Prostate gland (tissue), 2 donors: ENCODE data around the gene VKORC1. TPM values are rescaled to one million over a fixed set of nuclear protein-coding genes. Genes with fewer than 3 reads are reported as not detected.
"Not testable (repeated sequence)": the region's sequence is repeated elsewhere in the genome, so short reads cannot be mapped to it uniquely, and the experiment has no call there.

Source experiments
- DNase-seq: peaks from one replicate; pipeline ENCODE4 v3.0.0-alpha.2; 2019; ENCODE audit warnings: low spot score
- H3K27ac ChIP-seq, 2 donors: fragments of 200-600 bp; sonication (generic); 2 replicates each; pipeline ENCODE4 v1.5.1; 2017 to 2019
- H3K27me3 ChIP-seq: fragments of 200-600 bp; sonication (generic); replicated peaks from 2 replicates; pipeline ENCODE4 v1.5.1; 2019; ENCODE audit not compliant: insufficient read depth
- H3K36me3 ChIP-seq, 2 donors: fragments of 200-600 bp; sonication (generic); 1 replicate in 1 of 2; 2 replicates in 1 of 2; pipeline versions ENCODE4 v1.5.1 to v1.8.1; 2017 to 2019
- H3K4me1 ChIP-seq: fragments of 200-600 bp; sonication (generic); replicated peaks from 2 replicates; pipeline ENCODE4 v1.5.1; 2019
- H3K4me3 ChIP-seq, 2 donors: fragments of 200-600 bp; sonication (generic); 2 replicates each; pipeline ENCODE4 v1.5.1; 2017 to 2019
- H3K9me3 ChIP-seq: fragments of 200-600 bp; sonication (generic); 2 replicates; pipeline ENCODE4 v1.5.1; 2017
- CTCF ChIP-seq, 4 experiments: fragments of 200-600 bp in 2 of 4; fragments of 450-650 bp in 2 of 4; sonication (generic) in 2 of 4; IDR thresholded peaks; 1 replicate in 3 of 4; 2 replicates in 1 of 4; pipeline ENCODE4 v1.5.1; 2016 to 2019; ENCODE audit warnings: antibody characterized with exemption in 4 of 4, mild to moderate bottlenecking in 2 of 4, moderate library complexity in 2 of 4
- POLR2A ChIP-seq: fragments of 450-650 bp; IDR thresholded peaks from one replicate; pipeline ENCODE4 v1.6.1; 2016; ENCODE audit warnings: antibody characterized with exemption, mild to moderate bottlenecking
- POLR2AphosphoS5 ChIP-seq: sonication (generic); formaldehyde crosslinking; IDR thresholded peaks from one replicate; pipeline ENCODE4 v1.6.1; 2017; ENCODE audit warnings: antibody characterized with exemption
- WGBS: methylation state at CpG from one replicate; pipeline ENCODE4 v1.1.5; 2018; 5-methylcytosine and 5-hydroxymethylcytosine counted together
- intact Hi-C: fragments of 100-400 bp; cut with DNase I; formaldehyde crosslinking; loops from one replicate; pipeline ENCODE4 v1.14.2; 2022
- total RNA-seq, 2 donors: library from RNA; depleted of rRNA; stranded (reverse); fragments of >200 nt; gene quantifications; one replicate each; pipeline ENCODE4 v1.1.0, GENCODE V29; 2016

VKORC1 gene
- total RNA-seq, 2 donors from 2014 or later = 106 to 175 TPM

- TF ChIP-seq CTCF (IDR thresholded peaks at IDR 0.05) (no peak), POLR2A (no peak), POLR2AphosphoS5 (no peak)
- peaks cover 7% of the 10 kb centered on the region for H3K4me1 ChIP-seq
- H3K36me3 ChIP-seq = peaks cover 0 to 8% of the 10 kb centered on the region in 2 donors
- H3K4me3 ChIP-seq = no peak overlapping the region
- intact Hi-C loops = loop anchor here (5.0 kb wide), 1 partner anchor 36 kb away; no protein-coding TSS in a partner anchor
- 92% methylated on average over 28 of the region's 28 CpGs for WGBS
- no peaks in the 10 kb centered on the region for H3K27me3 ChIP-seq
- no peak for DNase-seq
- no peaks in the 10 kb centered on the region for H3K9me3 ChIP-seq
- H3K27ac ChIP-seq = no peak overlapping the region
Observed at GRCh38 chr16:31106509-31107464, 12.2 kb upstream of the VKORC1 start.

- H3K27ac ChIP-seq = no peak overlapping the region
Observed at GRCh38 chr16:31105677-31106213, 11.1 kb upstream of the VKORC1 start.

GRCh38 chr16:31100876-31101641 lies 6.5 kb upstream of the VKORC1 start:
- H3K4me1 ChIP-seq, H3K36me3 ChIP-seq, intact Hi-C loops, H3K9me3 ChIP-seq, H3K4me3 ChIP-seq, DNase-seq, H3K27ac ChIP-seq, H3K27me3 ChIP-seq: not testable (repeated sequence)
- 76% methylated on average over 13 of the region's 13 CpGs for WGBS

More at GRCh38 chr16:31105677-31106213, 11.1 kb upstream of the VKORC1 start:
- 22% methylated on average over 33 of the region's 33 CpGs for WGBS
- DNase-seq = peak; percentile 56
- Histone ChIP-seq H3K4me1 (peaks cover 7% of the 10 kb centered on the region), H3K36me3 (peaks cover 0 to 6% of the 10 kb centered on the region in 2 donors), H3K4me3 (no peak overlapping the region), H3K27me3 (no peaks in the 10 kb centered on the region), H3K9me3 (no peaks in the 10 kb centered on the region)
- TF ChIP-seq POLR2A = no peak
- peak; percentile 41 for TF ChIP-seq POLR2AphosphoS5
- peak; percentile 52 to 77 (median 72) for TF ChIP-seq CTCF (IDR thresholded peaks at IDR 0.05)
- intact Hi-C loops = loop anchor here (5.0 kb wide), 1 partner anchor 37 kb away; no protein-coding TSS in a partner anchor

- no peak overlapping the region for H3K4me3 ChIP-seq
- TF ChIP-seq POLR2A (no peak), CTCF (IDR thresholded peaks at IDR 0.05) (no peak), POLR2AphosphoS5 (no peak)
- H3K4me1 ChIP-seq = no peaks in the 10 kb centered on the region
- no peaks in the 10 kb centered on the region for H3K9me3 ChIP-seq
- intact Hi-C loops = loop anchor here (10.0 kb wide), 1 partner anchor 115 kb away; the partner anchor contains the start of gene HSD3B7
- no peaks in the 10 kb centered on the region for H3K27me3 ChIP-seq
- 62% methylated on average over 4 of the region's 4 CpGs for WGBS
- no peak overlapping the region for H3K27ac ChIP-seq
- H3K36me3 ChIP-seq = no peaks in the 10 kb centered on the region
- DNase-seq = no peak
Observed at GRCh38 chr16:31099860-31100638, 5.5 kb upstream of the VKORC1 start.
